ENCODE data around the gene SNX20.

SNX20 gene

DNA sequence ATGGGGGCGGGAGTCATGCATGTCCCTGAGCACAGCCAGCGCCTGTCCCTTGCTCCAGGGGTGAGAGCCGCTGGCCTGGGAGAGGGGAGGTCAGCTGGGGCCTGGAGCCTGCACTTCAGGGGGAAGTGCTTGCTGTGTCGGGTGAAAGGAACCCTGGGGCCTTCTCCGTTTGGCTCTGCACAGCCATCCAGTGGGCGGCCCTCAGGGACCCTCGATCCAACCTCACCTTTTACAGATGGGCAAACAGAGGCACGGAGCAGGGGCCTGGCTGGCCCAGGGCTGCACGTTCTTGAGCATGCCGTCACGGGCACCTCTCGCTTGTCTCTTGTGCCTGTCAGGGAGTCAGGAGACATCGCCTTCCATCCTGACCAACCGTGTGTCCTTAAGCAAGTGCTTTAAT lies 1.8 kb downstream of the SNX20 start (continued):
- TF ChIP-seq, protein P1, sequence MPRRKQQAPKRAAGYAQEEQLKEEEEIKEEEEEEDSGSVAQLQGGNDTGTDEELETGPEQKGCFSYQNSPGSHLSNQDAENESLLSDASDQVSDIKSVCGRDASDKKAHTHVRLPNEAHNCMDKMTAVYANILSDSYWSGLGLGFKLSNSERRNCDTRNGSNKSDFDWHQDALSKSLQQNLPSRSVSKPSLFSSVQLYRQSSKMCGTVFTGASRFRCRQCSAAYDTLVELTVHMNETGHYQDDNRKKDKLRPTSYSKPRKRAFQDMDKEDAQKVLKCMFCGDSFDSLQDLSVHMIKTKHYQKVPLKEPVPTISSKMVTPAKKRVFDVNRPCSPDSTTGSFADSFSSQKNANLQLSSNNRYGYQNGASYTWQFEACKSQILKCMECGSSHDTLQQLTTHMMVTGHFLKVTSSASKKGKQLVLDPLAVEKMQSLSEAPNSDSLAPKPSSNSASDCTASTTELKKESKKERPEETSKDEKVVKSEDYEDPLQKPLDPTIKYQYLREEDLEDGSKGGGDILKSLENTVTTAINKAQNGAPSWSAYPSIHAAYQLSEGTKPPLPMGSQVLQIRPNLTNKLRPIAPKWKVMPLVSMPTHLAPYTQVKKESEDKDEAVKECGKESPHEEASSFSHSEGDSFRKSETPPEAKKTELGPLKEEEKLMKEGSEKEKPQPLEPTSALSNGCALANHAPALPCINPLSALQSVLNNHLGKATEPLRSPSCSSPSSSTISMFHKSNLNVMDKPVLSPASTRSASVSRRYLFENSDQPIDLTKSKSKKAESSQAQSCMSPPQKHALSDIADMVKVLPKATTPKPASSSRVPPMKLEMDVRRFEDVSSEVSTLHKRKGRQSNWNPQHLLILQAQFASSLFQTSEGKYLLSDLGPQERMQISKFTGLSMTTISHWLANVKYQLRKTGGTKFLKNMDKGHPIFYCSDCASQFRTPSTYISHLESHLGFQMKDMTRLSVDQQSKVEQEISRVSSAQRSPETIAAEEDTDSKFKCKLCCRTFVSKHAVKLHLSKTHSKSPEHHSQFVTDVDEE (CRISPR knock-in tag; IDR thresholded peaks at IDR 0.05), result no peak
- no peak for TF ChIP-seq GLIS3 (CRISPR knock-in tag; IDR thresholded peaks at IDR 0.05)

DNA sequence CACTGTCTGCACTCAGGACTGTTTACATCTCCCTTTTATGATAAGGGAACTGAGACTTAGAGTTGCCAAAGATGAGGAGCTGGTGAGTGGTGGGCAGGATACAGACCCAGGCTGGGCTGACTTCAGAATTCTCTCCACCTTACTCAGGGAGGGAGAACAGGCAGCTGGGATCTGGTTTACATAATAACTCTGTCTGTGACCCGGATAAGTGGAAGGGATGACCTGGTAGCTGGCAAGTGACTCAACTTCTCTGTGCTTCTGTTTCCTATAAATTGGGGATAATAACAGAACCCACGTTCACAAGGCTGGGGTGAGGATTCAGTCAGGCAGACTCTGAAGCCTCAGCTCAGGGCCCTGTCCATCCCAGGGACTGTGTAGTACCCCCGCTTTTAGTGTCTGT lies 2.6 kb downstream of the SNX20 start:
- ATAC-seq, result no peak
- no peak for TF ChIP-seq OSR1 (CRISPR knock-in tag; IDR thresholded peaks at IDR 0.05)
- TF ChIP-seq, protein P2, sequence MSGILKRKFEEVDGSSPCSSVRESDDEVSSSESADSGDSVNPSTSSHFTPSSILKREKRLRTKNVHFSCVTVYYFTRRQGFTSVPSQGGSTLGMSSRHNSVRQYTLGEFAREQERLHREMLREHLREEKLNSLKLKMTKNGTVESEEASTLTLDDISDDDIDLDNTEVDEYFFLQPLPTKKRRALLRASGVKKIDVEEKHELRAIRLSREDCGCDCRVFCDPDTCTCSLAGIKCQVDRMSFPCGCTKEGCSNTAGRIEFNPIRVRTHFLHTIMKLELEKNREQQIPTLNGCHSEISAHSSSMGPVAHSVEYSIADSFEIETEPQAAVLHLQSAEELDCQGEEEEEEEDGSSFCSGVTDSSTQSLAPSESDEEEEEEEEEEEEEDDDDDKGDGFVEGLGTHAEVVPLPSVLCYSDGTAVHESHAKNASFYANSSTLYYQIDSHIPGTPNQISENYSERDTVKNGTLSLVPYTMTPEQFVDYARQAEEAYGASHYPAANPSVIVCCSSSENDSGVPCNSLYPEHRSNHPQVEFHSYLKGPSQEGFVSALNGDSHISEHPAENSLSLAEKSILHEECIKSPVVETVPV (CRISPR knock-in tag; IDR thresholded peaks at IDR 0.05), result no peak
- no peak for TF ChIP-seq ARNTL (CRISPR knock-in tag; IDR thresholded peaks at IDR 0.05; ENCODE audit: borderline replicate concordance, low read depth)
- no peak for TF ChIP-seq RARB (CRISPR knock-in tag; IDR thresholded peaks at IDR 0.05)
- no peak for TF ChIP-seq ZNF8 (CRISPR knock-in tag; IDR thresholded peaks at IDR 0.05)
- TF ChIP-seq ZNF70 (CRISPR knock-in tag; IDR thresholded peaks at IDR 0.05), result no peak
- TF ChIP-seq, protein P3, sequence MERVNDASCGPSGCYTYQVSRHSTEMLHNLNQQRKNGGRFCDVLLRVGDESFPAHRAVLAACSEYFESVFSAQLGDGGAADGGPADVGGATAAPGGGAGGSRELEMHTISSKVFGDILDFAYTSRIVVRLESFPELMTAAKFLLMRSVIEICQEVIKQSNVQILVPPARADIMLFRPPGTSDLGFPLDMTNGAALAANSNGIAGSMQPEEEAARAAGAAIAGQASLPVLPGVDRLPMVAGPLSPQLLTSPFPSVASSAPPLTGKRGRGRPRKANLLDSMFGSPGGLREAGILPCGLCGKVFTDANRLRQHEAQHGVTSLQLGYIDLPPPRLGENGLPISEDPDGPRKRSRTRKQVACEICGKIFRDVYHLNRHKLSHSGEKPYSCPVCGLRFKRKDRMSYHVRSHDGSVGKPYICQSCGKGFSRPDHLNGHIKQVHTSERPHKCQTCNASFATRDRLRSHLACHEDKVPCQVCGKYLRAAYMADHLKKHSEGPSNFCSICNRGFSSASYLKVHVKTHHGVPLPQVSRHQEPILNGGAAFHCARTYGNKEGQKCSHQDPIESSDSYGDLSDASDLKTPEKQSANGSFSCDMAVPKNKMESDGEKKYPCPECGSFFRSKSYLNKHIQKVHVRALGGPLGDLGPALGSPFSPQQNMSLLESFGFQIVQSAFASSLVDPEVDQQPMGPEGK (CRISPR knock-in tag; IDR thresholded peaks at IDR 0.05; ENCODE audit: borderline replicate concordance), result no peak

DNA sequence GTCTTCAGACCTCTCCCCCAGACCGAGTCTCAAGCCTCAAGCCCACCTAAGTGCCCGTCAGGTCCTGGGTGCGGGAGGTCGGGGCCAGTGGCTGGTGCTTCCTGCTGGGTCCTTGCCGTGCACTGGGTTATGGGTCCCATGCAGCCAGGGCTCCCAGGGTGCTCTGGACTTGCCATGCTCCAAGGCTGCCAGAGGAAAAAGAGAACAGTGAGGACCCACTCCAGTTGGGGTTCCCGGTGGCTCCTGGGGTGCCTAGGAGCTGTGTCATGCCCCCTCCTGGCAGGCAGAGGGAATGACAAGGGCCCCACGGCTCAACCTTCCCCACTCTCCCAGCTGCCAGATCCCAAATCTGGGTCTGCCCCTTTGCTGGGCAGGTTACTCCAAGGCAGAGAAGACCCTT lies 3.8 kb downstream of the SNX20 start:
- ATAC-seq, result no peak
- no peak for TF ChIP-seq PPARA (CRISPR knock-in tag; IDR thresholded peaks at IDR 0.05; ENCODE audit: borderline replicate concordance)
- no peak for TF ChIP-seq OSR1 (CRISPR knock-in tag; IDR thresholded peaks at IDR 0.05)
- TF ChIP-seq, protein P1 (CRISPR knock-in tag; IDR thresholded peaks at IDR 0.05), result no peak
- TF ChIP-seq ARNTL (CRISPR knock-in tag; IDR thresholded peaks at IDR 0.05; ENCODE audit: borderline replicate concordance, low read depth), result no peak
- TF ChIP-seq, protein P4, sequence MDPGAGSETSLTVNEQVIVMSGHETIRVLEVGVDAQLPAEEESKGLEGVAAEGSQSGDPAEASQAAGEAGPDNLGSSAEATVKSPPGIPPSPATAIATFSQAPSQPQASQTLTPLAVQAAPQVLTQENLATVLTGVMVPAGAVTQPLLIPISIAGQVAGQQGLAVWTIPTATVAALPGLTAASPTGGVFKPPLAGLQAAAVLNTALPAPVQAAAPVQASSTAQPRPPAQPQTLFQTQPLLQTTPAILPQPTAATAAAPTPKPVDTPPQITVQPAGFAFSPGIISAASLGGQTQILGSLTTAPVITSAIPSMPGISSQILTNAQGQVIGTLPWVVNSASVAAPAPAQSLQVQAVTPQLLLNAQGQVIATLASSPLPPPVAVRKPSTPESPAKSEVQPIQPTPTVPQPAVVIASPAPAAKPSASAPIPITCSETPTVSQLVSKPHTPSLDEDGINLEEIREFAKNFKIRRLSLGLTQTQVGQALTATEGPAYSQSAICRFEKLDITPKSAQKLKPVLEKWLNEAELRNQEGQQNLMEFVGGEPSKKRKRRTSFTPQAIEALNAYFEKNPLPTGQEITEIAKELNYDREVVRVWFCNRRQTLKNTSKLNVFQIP (CRISPR knock-in tag; IDR thresholded peaks at IDR 0.05; ENCODE audit: borderline replicate concordance, low read depth), result no peak
- TF ChIP-seq TCF4 (CRISPR knock-in tag; IDR thresholded peaks at IDR 0.05; ENCODE audit: borderline replicate concordance), result no peak
- no peak for TF ChIP-seq TOX (CRISPR knock-in tag; IDR thresholded peaks at IDR 0.05; ENCODE audit: borderline replicate concordance)
- TF ChIP-seq ZFP3 (CRISPR knock-in tag; IDR thresholded peaks at IDR 0.05), result no peak
- TF ChIP-seq ZC3H10 (CRISPR knock-in tag; IDR thresholded peaks at IDR 0.05), result no peak
- TF ChIP-seq, protein P3 (CRISPR knock-in tag; IDR thresholded peaks at IDR 0.05; ENCODE audit: borderline replicate concordance), result no peak
- TF ChIP-seq, protein P2 (CRISPR knock-in tag; IDR thresholded peaks at IDR 0.05), result no peak
- no peak for TF ChIP-seq ISL1 (CRISPR knock-in tag; IDR thresholded peaks at IDR 0.05)

Measured in SK-N-SH treated with all-trans-retinoic acid at 6 μM for 48 hours (cell line).